ENCODE data around the gene BCL7C.

- TF ChIP-seq, protein P1, sequence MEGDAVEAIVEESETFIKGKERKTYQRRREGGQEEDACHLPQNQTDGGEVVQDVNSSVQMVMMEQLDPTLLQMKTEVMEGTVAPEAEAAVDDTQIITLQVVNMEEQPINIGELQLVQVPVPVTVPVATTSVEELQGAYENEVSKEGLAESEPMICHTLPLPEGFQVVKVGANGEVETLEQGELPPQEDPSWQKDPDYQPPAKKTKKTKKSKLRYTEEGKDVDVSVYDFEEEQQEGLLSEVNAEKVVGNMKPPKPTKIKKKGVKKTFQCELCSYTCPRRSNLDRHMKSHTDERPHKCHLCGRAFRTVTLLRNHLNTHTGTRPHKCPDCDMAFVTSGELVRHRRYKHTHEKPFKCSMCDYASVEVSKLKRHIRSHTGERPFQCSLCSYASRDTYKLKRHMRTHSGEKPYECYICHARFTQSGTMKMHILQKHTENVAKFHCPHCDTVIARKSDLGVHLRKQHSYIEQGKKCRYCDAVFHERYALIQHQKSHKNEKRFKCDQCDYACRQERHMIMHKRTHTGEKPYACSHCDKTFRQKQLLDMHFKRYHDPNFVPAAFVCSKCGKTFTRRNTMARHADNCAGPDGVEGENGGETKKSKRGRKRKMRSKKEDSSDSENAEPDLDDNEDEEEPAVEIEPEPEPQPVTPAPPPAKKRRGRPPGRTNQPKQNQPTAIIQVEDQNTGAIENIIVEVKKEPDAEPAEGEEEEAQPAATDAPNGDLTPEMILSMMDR (conservative IDR thresholded peaks at IDR 0.05) = no peak
- no peak for TF ChIP-seq ZFX (IDR thresholded peaks at IDR 0.05)
Observed at GRCh38 chr16:30910427-30911029, 16.7 kb upstream of the BCL7C start.

Data from C4-2B (cell line).